ENCODE measurements around the gene OSBP2.

DNA sequence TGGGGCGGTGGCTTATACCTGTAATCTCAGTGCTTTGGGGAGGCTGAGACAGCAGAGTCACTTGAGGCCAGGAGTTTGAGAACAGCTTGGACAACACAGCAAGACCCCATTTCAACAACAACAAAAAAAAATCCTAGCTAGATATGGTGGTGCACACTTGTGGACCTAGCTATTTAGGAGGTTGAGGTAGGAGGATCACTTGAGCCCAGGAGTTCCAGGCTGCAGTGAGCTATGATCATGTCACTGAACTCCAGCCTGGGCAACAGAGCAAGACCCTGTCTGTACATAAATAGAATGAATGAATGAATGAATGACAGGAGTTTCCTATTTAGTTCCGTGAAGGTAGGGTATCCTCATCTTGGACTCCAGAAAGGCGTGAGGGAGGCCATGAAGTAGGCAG lies 107.0 kb downstream of the OSBP2 start:
- TF ChIP-seq, protein P1, sequence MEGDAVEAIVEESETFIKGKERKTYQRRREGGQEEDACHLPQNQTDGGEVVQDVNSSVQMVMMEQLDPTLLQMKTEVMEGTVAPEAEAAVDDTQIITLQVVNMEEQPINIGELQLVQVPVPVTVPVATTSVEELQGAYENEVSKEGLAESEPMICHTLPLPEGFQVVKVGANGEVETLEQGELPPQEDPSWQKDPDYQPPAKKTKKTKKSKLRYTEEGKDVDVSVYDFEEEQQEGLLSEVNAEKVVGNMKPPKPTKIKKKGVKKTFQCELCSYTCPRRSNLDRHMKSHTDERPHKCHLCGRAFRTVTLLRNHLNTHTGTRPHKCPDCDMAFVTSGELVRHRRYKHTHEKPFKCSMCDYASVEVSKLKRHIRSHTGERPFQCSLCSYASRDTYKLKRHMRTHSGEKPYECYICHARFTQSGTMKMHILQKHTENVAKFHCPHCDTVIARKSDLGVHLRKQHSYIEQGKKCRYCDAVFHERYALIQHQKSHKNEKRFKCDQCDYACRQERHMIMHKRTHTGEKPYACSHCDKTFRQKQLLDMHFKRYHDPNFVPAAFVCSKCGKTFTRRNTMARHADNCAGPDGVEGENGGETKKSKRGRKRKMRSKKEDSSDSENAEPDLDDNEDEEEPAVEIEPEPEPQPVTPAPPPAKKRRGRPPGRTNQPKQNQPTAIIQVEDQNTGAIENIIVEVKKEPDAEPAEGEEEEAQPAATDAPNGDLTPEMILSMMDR (IDR thresholded peaks at IDR 0.05; ENCODE audit: low read depth, low read length) = no peak
- no peak for TF ChIP-seq EZH2phosphoT487 (IDR thresholded peaks at IDR 0.05; ENCODE audit: low read depth)

All from OCI-LY3 (cell line).